Fibroblast of mammary gland (primary cell): ENCODE data around the gene EPS8L2.

ENCODE experiments used
- DNase-seq: peaks from one replicate; pipeline ENCODE4 v3.0.0-alpha.2; 2010; ENCODE audit warnings: low read depth
- H3K4me3 ChIP-seq: 2 replicates; pipeline ENCODE4 v1.5.1; 2011; ENCODE audit warnings: low read depth, mild to moderate bottlenecking, low read length, moderate library complexity; ENCODE audit not compliant: control insufficient read depth
- TF ChIP-seq, protein P1 (sequence below): conservative IDR thresholded peaks from 2 replicates; pipeline ENCODE4 v1.5.1; 2011; ENCODE audit warnings: low read depth, low read length, inconsistent platforms; ENCODE audit not compliant: control insufficient read depth, insufficient read depth

Gene EPS8L2

DNA sequence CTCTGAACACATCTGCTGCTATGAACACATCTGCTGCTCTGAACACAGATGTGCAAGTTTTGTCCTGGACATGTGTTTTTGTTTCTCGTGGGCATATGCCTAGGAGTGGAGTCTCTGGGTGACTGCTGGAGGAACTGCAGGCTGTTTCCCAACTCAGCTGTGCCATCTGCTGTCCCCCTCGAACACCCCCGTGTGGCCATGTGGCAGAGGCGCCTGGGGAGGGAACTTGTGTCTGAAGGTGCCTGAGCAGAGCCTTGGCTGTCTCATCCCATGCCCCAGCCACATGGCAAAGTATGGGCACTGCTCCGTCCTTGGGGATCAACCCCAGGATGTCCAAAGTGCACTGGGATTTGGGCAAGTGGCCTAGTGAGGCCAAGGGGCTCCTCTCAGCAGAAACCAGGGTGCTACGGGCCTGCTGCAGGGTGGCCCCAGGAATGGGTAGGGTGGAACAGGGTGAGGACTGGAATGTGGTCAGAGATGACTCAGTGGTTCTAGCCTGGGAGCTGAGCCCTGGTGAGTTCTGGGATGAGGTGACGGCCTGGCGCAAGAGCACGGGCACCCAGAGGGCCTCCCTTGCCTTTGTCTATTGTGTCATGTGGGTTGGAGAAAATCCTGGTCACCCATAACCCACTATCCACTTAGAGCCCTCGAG is 56.5 kb downstream of the EPS8L2 start:
- TF ChIP-seq, protein P1, sequence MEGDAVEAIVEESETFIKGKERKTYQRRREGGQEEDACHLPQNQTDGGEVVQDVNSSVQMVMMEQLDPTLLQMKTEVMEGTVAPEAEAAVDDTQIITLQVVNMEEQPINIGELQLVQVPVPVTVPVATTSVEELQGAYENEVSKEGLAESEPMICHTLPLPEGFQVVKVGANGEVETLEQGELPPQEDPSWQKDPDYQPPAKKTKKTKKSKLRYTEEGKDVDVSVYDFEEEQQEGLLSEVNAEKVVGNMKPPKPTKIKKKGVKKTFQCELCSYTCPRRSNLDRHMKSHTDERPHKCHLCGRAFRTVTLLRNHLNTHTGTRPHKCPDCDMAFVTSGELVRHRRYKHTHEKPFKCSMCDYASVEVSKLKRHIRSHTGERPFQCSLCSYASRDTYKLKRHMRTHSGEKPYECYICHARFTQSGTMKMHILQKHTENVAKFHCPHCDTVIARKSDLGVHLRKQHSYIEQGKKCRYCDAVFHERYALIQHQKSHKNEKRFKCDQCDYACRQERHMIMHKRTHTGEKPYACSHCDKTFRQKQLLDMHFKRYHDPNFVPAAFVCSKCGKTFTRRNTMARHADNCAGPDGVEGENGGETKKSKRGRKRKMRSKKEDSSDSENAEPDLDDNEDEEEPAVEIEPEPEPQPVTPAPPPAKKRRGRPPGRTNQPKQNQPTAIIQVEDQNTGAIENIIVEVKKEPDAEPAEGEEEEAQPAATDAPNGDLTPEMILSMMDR = peak; percentile 19
- DNase-seq = peak; percentile 91

DNA sequence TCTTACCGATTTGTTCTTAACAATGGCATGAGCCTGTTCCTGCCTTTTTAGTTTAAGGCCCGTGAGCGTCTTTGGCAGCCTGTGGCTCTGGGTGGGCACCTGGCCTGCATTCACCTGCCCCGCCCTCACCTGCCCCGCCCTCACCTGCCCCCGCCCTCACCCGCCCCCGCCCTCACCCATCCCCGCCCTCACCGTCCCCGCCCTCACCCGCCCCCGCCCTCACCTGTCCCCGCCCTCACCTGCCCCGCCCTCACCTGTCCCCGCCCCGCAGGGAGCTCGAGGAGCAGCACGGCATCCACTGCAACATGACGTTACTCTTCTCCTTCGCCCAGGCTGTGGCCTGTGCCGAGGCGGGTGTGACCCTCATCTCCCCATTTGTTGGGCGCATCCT is 57.0 kb downstream of the EPS8L2 start:
- no peak overlapping the region for H3K4me3 ChIP-seq
- DNase-seq = no peak
- TF ChIP-seq, protein P1 = no peak

More for the DNA sequence above, 56.5 kb downstream of the EPS8L2 start:
- H3K4me3 ChIP-seq = no peak overlapping the region

DNA sequence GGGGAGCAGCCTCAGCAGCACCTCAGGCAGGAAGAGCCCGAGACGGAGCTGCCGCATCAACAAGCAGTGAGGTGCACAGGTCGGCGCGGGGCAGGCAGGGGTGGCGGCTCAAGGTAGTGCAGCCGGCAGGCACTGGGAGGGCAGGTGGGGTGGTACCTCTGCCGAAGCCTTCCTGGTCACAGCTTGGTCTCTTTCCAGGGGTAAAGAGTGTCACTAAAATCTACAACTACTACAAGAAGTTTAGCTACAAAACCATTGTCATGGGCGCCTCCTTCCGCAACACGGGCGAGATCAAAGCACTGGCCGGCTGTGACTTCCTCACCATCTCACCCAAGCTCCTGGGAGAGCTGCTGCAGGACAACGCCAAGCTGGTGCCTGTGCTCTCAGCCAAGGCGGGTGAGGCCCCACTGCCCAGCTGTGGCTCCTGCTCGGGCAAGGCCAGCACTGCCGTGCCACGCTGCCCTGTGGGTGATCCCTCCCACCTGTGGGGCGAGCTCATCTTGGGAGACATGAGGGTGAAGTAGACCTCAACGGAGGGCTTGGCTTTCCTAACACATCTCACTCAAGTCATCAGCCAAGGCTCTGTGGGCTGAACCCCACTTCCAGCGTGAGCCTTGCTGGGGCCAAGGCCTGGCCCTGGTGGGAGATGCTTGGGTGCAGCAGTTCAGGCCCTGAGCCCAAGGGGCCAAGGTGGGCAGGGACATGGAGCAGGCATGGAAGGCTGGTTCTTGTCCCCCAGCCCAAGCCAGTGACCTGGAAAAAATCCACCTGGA is 57.7 kb downstream of the EPS8L2 start:
- no peak overlapping the region for H3K4me3 ChIP-seq

DNA sequence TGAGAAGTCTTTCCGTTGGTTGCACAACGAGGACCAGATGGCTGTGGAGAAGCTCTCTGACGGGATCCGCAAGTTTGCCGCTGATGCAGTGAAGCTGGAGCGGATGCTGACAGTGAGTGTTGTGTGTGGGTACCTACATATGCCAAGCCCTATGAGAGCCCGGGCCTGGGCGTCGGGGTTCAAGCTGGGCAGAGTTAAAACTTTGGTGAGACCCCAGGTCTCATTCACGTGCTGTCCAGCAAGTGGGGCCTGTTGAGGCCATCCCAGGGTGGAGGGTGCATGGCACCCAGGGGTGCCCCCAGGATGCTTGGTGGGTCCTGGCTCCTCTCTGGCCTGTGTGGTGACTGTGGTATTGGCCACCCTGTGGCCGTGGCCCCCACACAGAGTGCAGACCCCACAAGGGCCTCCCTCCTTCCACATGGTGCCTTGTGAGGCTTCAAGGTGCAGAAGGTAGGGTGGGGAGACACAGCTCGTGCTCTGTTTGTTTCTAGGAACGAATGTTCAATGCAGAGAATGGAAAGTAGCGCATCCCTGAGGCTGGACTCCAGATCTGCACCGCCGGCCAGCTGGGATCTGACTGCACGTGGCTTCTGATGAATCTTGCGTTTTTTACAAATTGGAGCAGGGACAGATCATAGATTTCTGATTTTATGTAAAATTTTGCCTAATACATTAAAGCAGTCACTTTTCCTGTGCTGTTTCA is 58.4 kb downstream of the EPS8L2 start:
- H3K4me3 ChIP-seq = no peak overlapping the region
- DNase-seq = no peak
- TF ChIP-seq, protein P1 = no peak

More for the DNA sequence above, 57.7 kb downstream of the EPS8L2 start:
- DNase-seq = no peak
- TF ChIP-seq, protein P1 = no peak

DNA sequence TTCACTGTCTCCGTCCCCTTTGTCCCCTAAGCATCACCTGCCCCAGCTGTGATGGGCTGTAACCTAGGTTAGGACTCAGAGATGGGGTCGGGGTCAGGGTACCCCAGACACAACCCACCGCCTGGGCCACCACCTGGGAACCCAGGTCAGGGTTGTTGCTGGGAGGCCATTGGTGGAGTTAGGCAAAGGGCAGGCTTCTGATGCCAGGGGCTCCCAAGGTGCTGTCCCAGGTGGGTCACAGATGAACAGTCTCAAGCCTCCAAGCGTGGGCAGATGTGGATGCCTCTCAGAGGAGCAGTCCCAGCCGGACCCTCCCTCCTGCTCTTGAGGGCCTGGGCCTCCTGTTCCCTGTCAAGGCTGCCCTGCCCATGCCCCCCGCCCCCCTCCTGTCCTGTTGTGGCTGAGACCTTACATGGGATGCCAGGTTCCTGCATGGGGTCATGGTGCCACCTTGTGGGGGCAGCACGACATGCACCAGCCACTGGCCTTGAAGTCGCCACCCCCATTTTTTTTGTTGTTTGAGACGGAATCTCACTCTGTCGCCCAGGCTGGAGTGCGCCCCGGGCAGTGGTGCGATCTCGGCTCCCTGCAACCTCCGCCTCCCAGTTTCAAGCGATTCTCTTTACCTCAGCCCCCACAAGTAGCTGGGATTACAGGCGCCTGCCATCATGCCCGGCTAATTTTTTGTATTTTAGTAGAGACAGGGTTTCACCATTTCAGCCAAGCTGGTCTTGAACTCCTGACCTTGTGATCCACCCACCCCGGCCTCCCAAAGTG is 59.2 kb downstream of the EPS8L2 start:
- peak; percentile 59 for DNase-seq
- H3K4me3 ChIP-seq = no peak overlapping the region
- TF ChIP-seq, protein P1 = peak; percentile 43

DNA sequence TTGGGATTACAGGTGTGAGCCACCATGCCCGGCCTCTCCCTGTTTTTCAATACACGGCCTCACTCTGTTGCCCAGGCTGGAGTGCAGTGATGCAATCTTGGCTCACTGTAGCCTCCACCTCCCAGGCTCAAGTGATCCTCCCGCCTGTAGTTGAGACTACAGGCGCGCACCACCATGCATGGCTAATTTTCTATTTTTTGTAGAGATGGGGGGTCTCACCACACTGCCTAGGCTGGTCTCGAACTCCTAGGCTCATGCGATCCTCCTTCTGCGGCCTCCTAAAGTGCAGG is 59.7 kb downstream of the EPS8L2 start:
- TF ChIP-seq, protein P1 = no peak
- no peak overlapping the region for H3K4me3 ChIP-seq
- DNase-seq = no peak
